Activated CD8-positive, alpha-beta T cell treated with anti-CD3 and anti-CD28 coated beads, Interleukin-2, amount 10 ng/mL, durations not matched to agents 7 days and 5 days (primary cell): Measurements from ENCODE around the gene UBL4B. TPM values are rescaled to one million over a fixed set of nuclear protein-coding genes. Genes with fewer than 3 reads are reported as not detected.

ENCODE experiments used
- ATAC-seq: fragments of 150-1000 bp; cut with Tn5 transposase; one replicate; pipeline ENCODE4 v1.10.0; 2021; ENCODE audit warnings: moderate library complexity
- CTCF ChIA-PET: fragments of 350-600 bp; sonication (Branson Sonifier 250); formaldehyde crosslinking; loops from one replicate; lab custom pipeline; 2021; ENCODE audit warnings: antibody characterized with exemption; lab: Charles Lee
- POLR2A ChIA-PET: fragments of 350-600 bp; sonication (Branson Sonifier 250); formaldehyde crosslinking; loops from one replicate; lab custom pipeline; 2021; ENCODE audit warnings: antibody characterized with exemption; lab: Charles Lee
- DNase-seq: peaks from one replicate; pipeline ENCODE4 v3.0.0-alpha.2; 2020
- H3K27ac Mint-ChIP-seq: one replicate; pipeline ENCODE4 v1.8.0; 2021; ENCODE audit warnings: mild to moderate bottlenecking, mixed read lengths
- H3K27me3 Mint-ChIP-seq: one replicate; pipeline ENCODE4 v1.8.0; 2021; ENCODE audit warnings: low read depth, mixed read lengths
- H3K36me3 Mint-ChIP-seq: one replicate; pipeline ENCODE4 v1.8.0; 2021; ENCODE audit warnings: low read depth, mixed read lengths
- H3K4me1 Mint-ChIP-seq: one replicate; pipeline ENCODE4 v1.8.0; 2021; ENCODE audit warnings: low read depth, mixed read lengths
- H3K4me3 Mint-ChIP-seq: one replicate; pipeline ENCODE4 v1.8.0; 2021; ENCODE audit warnings: mild to moderate bottlenecking, mixed read lengths
- H3K9me3 Mint-ChIP-seq: one replicate; pipeline ENCODE4 v1.8.0; 2022; ENCODE audit warnings: mixed read lengths; ENCODE audit not compliant: insufficient read depth
- total RNA-seq, 2 experiments: library from RNA; stranded (reverse); gene quantifications; one replicate each; pipeline ENCODE4 v1.2.3, GENCODE V29; 2021

UBL4B gene
- not detected for total RNA-seq

DNA sequence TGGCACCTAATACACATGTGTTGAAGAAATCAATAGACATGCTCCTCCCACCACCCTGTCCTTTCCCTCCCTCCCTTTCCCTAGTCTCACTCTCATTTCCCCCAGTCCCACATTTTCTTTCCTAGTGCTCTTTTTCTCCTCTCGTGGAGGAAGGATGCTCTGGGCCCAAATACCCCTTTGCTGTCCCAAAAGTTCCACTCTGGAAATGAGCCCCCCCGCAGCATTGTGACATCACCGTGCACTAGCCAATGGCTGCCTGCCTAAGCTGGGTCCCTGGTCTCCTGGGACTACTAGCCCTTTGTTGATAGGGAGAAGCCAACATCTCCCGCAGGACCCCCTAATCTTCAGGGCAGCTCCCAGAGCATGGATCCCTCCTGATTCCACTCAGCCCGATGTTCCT is at the start of gene UBL4B:
TSS of gene UBL4B (plus strand) at position 301 of the 400 bp plus-strand sequence. CDS start at position 393, 92 bp downstream.
- Mint-ChIP-seq H3K4me1 (no peaks in the 10 kb centered on the region), H3K4me3 (no peak within 1 kb of the TSS), H3K9me3 (no peaks in the 10 kb centered on the region), H3K27ac (no peak within 1 kb of the TSS), H3K27me3 (peaks cover 11% of the 10 kb centered on the region), H3K36me3 (no peaks in the 10 kb centered on the region)
- ChIA-PET POLR2A (no interaction called here), CTCF (interaction anchor here (1.7 kb wide), 1 partner anchor 24 kb away, joined by 4 read pairs; no protein-coding TSS in a partner anchor)
- ATAC-seq (no peak), DNase-seq (no peak)

GRCh38 chr1:110062612-110063011 is 49.6 kb upstream of the UBL4B start:
- ATAC-seq (no peak), DNase-seq (no peak)
- H3K36me3 Mint-ChIP-seq, result peaks cover 9% of the 10 kb centered on the region
- H3K4me1 Mint-ChIP-seq, result peaks cover 7% of the 10 kb centered on the region
- no peak overlapping the region for H3K27ac Mint-ChIP-seq
- H3K27me3 Mint-ChIP-seq, result peaks cover 20% of the 10 kb centered on the region
- no peaks in the 10 kb centered on the region for H3K9me3 Mint-ChIP-seq
- H3K4me3 Mint-ChIP-seq, result no peak overlapping the region
- ChIA-PET POLR2A (no interaction called here), CTCF (interaction anchor here (0.6 to 1.5 kb wide), 6 partner anchors 9 to 757 kb away, joined by 3 to 6 read pairs (median 4); partner anchors contain the start of gene STRIP1)

GRCh38 chr1:110063781-110064180 is 48.5 kb upstream of the UBL4B start:
- Mint-ChIP-seq H3K36me3 (peaks cover 7% of the 10 kb centered on the region), H3K4me1 (peaks cover 13% of the 10 kb centered on the region), H3K9me3 (no peaks in the 10 kb centered on the region), H3K4me3 (no peak overlapping the region), H3K27me3 (peaks cover 32% of the 10 kb centered on the region), H3K27ac (no peak overlapping the region)
- DNase-seq (no peak), ATAC-seq (no peak)
- ChIA-PET CTCF (interaction anchor here (1.0 to 1.1 kb wide), 3 partner anchors 9 to 24 kb away, joined by 3 to 5 read pairs (median 4); no protein-coding TSS in a partner anchor), POLR2A (no interaction called here)

- no peak overlapping the region for H3K4me3 Mint-ChIP-seq
- no peak for DNase-seq
- no peaks in the 10 kb centered on the region for H3K9me3 Mint-ChIP-seq
- H3K27ac Mint-ChIP-seq, result no peak overlapping the region
- CTCF ChIA-PET, result interaction anchor here (1.0 to 1.3 kb wide), 4 partner anchors 10 to 23 kb away, joined by 3 to 5 read pairs (median 4); no protein-coding TSS in a partner anchor
- H3K4me1 Mint-ChIP-seq, result peaks cover 11% of the 10 kb centered on the region
- POLR2A ChIA-PET, result no interaction called here
- no peak for ATAC-seq
- H3K27me3 Mint-ChIP-seq, result peaks cover 41% of the 10 kb centered on the region
- peaks cover 4% of the 10 kb centered on the region for H3K36me3 Mint-ChIP-seq
These were observed 47.5 kb upstream of the UBL4B start for GRCh38 chr1:110064576-110065337.

DNA sequence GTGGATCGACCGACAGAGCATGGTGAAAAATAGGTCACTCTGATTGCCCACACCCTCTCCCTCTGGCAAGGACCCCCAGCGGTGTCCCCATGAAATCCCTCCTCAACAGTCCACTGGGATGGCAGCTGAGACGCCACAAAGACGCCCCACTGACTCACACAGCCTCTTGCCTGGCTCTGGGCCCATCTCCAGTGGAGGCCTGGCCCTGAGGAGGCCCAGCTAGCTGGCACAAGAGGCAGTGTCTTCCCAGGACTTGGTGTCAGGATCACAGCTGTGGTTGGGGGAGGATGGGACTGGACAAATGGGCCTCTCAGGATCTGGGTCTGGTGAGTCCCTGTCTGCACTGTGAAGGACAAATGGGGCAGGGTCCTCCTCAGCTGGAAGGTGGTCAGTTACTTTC is 46.4 kb upstream of the UBL4B start:
- peaks cover 46% of the 10 kb centered on the region for H3K27me3 Mint-ChIP-seq

GRCh38 chr1:110067479-110067892 is 44.8 kb upstream of the UBL4B start:
- ChIA-PET POLR2A (no interaction called here), CTCF (interaction anchor here (0.9 to 2.5 kb wide), 4 partner anchors 11 to 21 kb away, joined by 3 to 11 read pairs (median 4); no protein-coding TSS in a partner anchor)
- no peak for DNase-seq
- no peak overlapping the region for H3K4me3 Mint-ChIP-seq
- H3K4me1 Mint-ChIP-seq, result peaks cover 9% of the 10 kb centered on the region
- peaks cover 61% of the 10 kb centered on the region for H3K27me3 Mint-ChIP-seq
- H3K27ac Mint-ChIP-seq, result no peak overlapping the region
- no peaks in the 10 kb centered on the region for H3K36me3 Mint-ChIP-seq
- ATAC-seq, result no peak
- H3K9me3 Mint-ChIP-seq, result no peaks in the 10 kb centered on the region

More for the DNA sequence above, 46.4 kb upstream of the UBL4B start:
- ChIA-PET CTCF (interaction anchor here (0.6 to 2.5 kb wide), 5 partner anchors 12 to 519 kb away, joined by 3 to 11 read pairs (median 3); no protein-coding TSS in a partner anchor), POLR2A (no interaction called here)
- DNase-seq, result no peak
- Mint-ChIP-seq H3K4me1 (peaks cover 9% of the 10 kb centered on the region), H3K9me3 (no peaks in the 10 kb centered on the region), H3K4me3 (no peak overlapping the region), H3K27ac (no peak overlapping the region), H3K36me3 (no peaks in the 10 kb centered on the region)
- ATAC-seq, result no peak

DNA sequence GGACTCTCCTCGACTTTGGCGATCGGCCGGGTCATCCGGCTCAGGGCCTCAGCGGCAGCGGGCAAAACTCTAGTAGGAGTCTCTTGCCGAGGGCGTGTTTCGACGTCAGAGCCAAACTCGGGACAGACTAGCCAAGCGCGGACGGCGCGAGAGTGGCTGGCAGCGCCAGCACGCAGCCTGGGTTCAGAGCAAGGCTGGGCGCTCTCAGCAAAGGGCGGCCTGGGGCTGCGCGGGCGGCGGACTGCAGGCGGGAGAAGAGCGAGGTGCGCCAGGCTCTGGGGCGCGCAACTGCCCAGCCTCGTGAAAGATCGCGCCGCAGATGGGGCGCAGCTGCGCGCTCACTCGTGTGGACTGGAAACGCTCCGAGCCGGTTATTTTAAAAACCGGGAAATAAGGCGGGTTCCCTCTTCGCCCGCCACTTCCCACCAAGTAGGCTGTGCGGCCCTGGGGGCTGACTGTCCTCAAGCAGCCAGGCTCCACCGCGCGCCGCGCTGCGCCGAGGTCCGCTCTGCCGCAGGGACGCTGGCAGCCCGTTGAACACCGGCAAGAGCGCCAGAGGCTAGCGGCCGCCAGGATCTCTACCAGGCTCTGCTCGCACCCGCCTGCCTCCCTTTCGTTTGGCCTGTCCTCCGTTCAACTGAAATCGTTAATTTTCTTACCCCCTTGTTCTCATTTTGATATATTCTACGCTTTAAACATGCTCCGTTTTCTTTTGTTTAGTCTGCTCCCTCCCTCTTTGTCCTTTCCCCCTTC is 44.2 kb upstream of the UBL4B start:
- ChIA-PET POLR2A (no interaction called here), CTCF (interaction anchor here (0.9 to 2.5 kb wide), 4 partner anchors 8 to 20 kb away, joined by 3 to 11 read pairs (median 4); no protein-coding TSS in a partner anchor)
- H3K4me3 Mint-ChIP-seq, result peak overlapping the region; percentile 38
- peaks cover 67% of the 10 kb centered on the region for H3K27me3 Mint-ChIP-seq
- no peaks in the 10 kb centered on the region for H3K9me3 Mint-ChIP-seq
- no peak for DNase-seq
- H3K4me1 Mint-ChIP-seq, result peaks cover 9% of the 10 kb centered on the region
- ATAC-seq, result no peak
- no peaks in the 10 kb centered on the region for H3K36me3 Mint-ChIP-seq
- no peak overlapping the region for H3K27ac Mint-ChIP-seq

GRCh38 chr1:110068646-110069403 is 43.4 kb upstream of the UBL4B start:
- ChIA-PET POLR2A (no interaction called here), CTCF (interaction anchor here (1.2 to 1.5 kb wide), 2 partner anchors 8 to 13 kb away, joined by 3 to 5 read pairs; no protein-coding TSS in a partner anchor)
- H3K4me1 Mint-ChIP-seq, result peaks cover 9% of the 10 kb centered on the region
- DNase-seq (peak; percentile 31), ATAC-seq (peak; percentile 63)
- no peak overlapping the region for H3K27ac Mint-ChIP-seq
- H3K27me3 Mint-ChIP-seq, result peaks cover 73% of the 10 kb centered on the region
- peak overlapping the region; percentile 38 for H3K4me3 Mint-ChIP-seq
- H3K9me3 Mint-ChIP-seq, result no peaks in the 10 kb centered on the region
- H3K36me3 Mint-ChIP-seq, result no peaks in the 10 kb centered on the region

GRCh38 chr1:110069404-110070281 is 42.6 kb upstream of the UBL4B start:
- no peak overlapping the region for H3K4me3 Mint-ChIP-seq

GRCh38 chr1:110070282-110070669 is 42.0 kb upstream of the UBL4B start:
- no peak overlapping the region for H3K27ac Mint-ChIP-seq
- no peak for ATAC-seq
- DNase-seq, result no peak
- no peaks in the 10 kb centered on the region for H3K9me3 Mint-ChIP-seq
- CTCF ChIA-PET, result interaction anchor here (0.9 kb wide), 1 partner anchor 18 kb away, joined by 4 read pairs; no protein-coding TSS in a partner anchor
- H3K27me3 Mint-ChIP-seq, result peaks cover 82% of the 10 kb centered on the region
- POLR2A ChIA-PET, result no interaction called here
- no peaks in the 10 kb centered on the region for H3K36me3 Mint-ChIP-seq
- H3K4me3 Mint-ChIP-seq, result no peak overlapping the region
- H3K4me1 Mint-ChIP-seq, result peaks cover 9% of the 10 kb centered on the region

More at GRCh38 chr1:110069404-110070281, 42.6 kb upstream of the UBL4B start:
- Mint-ChIP-seq H3K4me1 (peaks cover 9% of the 10 kb centered on the region), H3K36me3 (no peaks in the 10 kb centered on the region), H3K9me3 (no peaks in the 10 kb centered on the region), H3K27ac (no peak overlapping the region), H3K27me3 (peaks cover 79% of the 10 kb centered on the region)
- CTCF ChIA-PET, result interaction anchor here (1.2 kb wide), 1 partner anchor 9 kb away, joined by 3 read pairs; no protein-coding TSS in a partner anchor
- DNase-seq, result no peak
- ATAC-seq, result no peak
- POLR2A ChIA-PET, result no interaction called here
